Inflammatory macrophage (primary cell): ENCODE results near the gene INPPL1.
A peak's percentile ranks its signal among the peaks of the same experiment; 100 is the strongest.

Experiments
- DNase-seq, 2 donors: peaks; one replicate each; pipeline ENCODE4 v3.0.0-alpha.2; 2020 to 2022

The INPPL1 gene

DNA sequence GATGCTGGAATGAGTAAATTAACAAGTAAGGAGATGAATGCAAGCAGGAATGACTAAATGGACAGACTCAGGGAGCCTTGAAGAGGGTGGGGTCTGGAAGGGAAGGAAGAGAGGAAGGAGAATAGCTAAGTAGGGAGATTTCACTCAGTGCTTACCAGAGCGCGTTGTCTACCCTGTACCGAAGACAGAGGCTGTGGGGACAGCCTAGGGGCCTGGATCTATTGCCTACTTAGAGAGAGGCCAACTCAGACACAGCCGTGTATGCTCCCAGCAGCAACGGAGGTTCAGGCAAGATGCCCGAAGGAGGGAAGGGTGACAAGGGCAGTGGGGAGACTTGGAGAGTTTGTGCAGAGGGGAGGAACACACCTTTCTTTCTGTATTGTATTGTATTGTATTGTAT is 7.9 kb upstream of the INPPL1 start, which contains the start of gene FOLR2:
TSS of gene FOLR2 (plus strand) at position 157 of the 400 bp plus-strand sequence. CDS start 1,791 bp downstream, outside the sequence.
- DNase-seq: no peak

DNA sequence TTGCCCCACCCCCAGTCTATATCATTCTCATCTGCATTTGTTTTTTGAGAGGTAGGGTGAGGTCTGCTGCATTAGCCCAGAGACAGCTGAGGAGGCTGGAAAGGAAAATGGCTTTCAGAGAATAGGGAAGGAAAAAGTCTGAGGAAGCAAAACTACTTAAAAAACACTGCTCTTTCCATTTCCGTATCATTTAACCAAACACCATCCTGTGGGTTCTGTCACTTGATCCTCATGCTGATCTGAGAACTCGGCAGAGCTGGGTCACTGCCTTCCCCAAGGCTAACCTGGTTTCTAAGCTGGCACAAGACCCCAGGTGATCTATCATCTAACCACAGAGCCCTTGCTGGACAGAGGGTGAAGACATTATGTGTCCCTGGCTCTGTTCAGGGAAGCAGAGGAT is 6.7 kb upstream of the INPPL1 start:
- DNase-seq: peak; percentile 53 to 63

DNA sequence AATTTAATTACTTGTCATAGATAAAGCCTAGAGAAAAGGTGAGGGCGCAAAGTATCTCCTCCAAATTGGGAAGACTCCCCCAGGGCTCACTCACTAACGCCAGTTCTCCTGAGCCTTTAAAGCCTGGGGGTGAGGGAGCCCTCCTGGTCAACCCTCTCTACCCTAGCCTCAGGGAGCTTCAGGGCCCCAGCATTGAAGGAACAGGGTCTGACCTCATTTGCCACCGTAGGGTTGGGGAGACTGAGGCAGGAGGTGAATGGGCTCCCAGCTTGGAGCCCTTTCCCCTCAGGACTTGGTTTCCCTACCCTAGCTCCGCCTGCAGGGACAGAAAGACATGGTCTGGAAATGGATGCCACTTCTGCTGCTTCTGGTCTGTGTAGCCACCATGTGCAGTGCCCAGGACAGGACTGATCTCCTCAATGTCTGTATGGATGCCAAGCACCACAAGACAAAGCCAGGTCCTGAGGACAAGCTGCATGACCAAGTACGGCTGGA is 6.3 kb upstream of the INPPL1 start:
- no peak for DNase-seq

DNA sequence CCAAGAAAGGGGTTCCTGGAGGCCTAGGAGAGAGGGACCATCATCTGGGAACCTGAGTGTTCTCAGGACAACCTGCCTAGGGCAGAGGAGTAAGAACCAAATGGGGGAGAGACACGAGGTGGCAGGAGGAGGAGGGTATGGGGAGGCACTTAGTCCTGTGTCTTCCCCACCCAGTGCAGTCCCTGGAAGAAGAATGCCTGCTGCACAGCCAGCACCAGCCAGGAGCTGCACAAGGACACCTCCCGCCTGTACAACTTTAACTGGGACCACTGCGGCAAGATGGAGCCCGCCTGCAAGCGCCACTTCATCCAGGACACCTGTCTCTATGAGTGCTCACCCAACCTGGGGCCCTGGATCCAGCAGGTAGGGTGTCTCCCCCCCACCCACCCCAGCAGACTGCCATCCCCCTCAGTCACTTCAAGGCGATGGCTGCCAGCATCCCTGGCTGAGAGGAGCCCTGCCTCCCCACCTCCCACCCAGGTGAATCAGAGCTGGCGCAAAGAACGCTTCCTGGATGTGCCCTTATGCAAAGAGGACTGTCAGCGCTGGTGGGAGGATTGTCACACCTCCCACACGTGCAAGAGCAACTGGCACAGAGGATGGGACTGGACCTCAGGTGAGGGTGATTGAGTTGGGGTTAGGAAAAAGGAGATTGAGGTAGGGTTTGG is 3.7 kb upstream of the INPPL1 start:
- no peak for DNase-seq

DNA sequence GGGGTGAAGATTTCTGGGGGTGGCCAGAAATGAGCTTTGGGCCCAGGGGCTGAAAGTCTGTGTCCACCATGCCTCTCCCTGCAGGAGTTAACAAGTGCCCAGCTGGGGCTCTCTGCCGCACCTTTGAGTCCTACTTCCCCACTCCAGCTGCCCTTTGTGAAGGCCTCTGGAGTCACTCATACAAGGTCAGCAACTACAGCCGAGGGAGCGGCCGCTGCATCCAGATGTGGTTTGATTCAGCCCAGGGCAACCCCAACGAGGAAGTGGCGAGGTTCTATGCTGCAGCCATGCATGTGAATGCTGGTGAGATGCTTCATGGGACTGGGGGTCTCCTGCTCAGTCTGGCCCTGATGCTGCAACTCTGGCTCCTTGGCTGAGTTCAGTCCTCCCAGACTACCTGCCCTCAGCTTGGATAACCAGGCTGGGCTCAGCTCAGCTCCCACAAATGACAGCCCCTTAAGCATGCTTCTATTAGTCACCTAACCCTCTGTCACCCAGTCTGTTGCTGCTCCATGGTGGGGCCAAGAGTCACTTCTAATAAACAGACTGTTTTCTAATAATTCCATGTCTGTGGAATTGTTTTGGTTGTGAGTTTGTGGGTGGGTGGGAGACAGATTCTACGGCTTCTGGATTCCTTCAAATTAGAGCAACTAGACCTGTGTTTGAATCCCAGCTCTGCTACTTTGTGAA is 3.0 kb upstream of the INPPL1 start:
- peak; percentile 64 to 75 for DNase-seq

DNA sequence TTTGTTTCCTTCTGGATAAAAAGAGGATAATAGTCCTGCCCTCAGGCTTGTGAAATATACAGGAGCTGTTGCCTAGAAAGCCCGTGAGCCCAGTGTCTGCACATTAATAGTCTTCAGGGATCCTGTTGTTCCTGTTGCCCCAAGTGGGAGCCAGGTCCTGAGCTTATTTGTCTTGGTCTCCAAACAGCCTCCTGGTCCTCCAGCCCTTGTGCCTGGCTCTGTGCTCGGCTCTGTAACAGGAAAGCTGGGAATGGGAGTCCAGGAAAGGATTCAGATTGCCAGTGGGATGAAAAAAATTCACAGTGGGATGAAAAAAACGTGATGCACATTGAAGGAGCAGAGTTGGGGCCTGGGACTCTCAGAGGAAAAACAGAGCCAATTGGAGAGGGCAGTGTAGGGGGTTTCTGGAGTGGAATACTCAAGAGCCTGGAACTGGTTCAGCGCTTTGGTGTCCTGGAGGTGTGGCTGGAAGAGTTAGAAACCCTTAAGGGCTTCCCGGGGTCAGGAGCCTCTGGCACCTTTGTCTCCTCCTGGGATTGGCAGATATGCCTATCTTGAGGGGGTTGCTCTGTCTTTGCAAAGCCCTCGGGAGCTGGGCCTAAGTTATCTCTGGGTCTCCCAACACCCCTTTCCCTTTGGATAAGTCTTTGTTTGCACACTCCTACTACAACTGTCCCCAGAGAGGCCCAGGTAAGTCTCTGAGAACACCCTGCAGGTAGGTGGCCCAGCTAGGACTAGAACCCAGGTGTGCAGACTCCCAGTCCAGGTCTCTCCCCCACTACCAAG is 2.3 kb upstream of the INPPL1 start:
- no peak for DNase-seq

DNA sequence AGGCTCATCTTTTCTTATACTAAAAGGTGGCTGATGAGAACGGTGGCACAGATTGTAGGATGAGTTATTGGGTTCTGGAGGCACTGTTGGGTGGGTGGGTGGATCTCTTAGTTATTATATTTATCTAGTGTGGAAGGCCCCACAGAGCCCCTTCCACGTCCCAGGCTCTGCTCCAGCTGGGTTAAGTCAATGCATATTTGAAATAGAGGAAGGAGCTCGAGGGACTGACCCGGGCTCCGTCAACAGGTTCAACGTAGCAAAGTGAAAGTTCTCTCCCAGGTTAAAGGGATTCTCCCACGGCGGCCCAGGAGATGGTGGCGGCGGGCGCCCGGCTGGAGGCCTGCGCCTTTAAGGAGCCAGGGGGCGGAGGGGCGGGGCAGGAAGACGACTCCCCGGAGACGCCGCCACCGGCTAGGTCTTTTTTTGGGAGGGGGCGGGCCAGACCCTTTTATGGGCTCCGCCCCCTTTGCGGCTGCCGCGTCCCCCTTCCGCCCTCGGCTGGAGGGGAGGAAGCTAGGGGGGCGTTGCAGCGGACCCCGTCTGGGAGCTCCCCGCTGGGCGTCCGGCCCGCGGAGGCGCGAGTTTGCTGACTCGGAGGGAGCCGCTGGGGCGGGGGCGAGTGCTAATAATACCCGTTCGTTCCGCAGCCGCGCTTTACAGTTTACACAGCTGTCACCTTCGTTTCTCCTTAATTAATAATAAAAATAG is 1.5 kb upstream of the INPPL1 start:
- peak; percentile 93 to 96 for DNase-seq

DNA sequence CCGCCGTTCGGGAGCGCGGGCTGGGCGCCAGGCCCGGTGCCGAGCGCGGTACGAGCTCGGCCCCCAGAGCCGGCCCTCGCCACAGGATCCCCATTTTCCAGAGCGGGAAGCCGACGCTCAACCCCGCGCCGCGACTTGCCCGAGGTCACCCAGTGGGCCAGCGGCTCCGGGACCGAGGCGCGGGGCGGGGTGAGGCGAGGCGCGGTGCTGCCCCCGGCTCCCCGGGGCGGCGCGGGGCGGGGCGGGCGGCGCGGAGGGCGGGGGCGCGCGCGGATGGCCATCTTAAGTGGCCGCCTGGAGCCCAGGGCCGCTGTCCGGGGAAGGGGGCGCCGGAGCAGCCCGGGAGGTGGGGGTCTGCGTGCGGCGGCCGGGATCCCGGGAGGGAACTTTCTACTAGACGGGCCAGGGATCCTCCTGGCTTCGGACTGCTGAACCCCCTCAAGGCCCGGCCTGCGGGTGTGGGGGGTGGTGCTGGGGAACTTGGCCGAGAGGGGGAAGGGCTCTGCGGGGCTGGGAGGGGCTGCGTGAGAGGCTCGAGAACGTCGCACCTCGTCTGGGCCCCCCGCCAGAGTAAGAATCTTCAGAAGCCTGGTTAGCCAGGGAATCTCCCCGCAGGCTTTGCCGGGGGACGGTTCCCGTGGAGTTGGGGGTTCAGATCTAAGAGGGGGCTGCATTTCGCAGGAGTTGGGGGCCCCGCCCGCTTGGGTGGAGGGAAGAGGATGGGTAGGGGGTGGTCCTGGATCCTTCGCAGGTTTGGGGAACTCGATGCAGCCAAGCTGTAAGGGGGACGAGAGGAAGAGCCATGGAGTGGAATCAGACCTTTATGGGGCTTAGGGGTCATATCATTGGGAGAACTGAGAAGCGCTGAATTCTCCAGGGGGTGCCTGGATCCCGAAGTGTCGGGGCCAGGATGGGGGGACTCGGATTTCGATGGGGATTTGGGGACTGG is 678 bp upstream of the INPPL1 start:
- DNase-seq: peak in 1 of 2 donors; percentile 79

DNA sequence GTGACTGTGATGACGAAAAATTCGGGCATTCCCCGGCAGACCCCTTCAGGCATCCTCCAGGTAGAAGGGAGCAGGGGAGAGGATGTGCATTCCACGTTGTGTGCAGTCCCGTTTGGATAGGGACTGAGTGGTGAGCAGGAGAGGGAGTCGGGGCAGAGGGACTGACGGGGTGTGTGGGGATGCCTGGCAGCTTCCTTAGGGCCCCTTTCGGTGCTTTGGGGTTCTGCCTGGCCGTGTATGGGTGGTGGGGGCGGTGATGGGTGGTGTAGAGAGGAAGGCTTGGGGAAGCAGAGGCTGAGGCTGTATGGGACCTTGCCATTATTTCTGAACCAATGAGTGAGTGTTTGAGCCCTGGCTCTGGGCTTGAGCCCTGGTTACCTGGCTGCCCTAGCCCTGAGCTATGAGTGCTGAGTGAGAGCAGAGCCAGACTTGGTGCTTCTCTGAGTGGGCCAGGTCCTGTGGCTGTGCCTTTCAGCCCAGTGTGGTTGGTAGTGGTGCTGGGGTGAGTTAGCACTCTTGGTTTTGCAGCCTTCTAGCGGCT is 914 bp downstream of the INPPL1 start:
- DNase-seq: peak in 1 of 2 donors; percentile 37

DNA sequence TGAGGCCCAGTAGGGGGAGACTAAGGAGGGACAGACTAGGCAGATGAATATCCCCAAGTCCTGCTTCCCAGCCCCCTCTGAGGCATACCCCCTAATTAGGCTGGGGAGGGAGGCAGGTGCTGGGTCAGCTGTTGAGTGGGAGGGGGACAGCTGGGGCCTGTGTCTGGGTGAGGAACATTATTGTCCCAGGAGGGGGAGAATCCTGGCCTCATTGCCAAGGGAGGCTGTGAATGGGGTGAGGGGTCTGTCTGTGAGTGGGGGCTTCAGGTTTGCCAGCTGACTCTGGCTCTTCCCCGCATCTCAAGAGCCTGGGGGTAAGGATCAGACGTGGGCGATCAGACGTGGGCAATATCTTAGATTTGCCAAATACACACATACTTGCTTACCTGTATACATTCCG is 2.1 kb downstream of the INPPL1 start:
- DNase-seq: no peak

DNA sequence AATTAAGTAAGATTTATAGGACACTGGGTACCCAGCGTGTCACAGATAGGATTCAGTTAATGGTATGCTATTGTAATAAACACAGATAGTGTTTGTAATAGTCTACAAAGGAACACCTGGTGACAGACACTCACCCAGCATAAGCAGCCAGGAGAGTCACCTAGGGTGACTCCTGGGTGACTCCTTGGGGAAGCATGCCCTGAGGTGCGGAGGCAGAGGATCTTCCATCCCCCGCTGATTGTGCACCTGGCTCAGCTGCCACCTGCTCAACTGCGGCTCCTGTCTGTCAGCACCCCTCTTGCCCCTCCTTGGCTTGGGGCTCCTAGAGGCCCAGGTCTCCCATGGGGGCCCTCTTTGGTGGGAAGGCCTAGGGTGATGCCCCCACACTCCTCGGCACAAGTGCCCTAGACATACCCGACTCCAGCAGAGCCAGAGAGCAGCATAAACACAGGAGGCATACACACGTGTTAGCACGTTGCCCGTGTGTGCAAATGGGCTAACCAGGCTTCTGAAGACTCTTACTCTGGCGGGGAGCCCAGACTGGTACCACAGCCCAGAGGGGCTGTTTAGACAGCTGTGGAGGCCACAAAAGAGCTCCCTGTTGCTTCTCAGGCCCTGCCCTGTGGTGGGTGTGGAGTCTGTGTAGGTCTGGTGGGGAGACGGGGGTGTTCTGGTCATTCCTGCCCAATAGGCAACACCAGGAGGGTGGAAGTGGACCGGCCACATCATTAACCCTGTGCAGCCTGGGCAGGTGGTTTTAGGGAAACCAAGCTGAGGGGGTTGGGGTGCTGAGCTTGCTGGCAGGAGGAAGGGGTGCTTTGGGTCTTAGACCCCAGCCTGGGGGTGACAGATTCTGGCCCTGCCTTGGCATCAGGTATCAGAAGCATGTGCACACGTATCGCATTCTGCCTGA is 3.0 kb downstream of the INPPL1 start:
- no peak for DNase-seq

DNA sequence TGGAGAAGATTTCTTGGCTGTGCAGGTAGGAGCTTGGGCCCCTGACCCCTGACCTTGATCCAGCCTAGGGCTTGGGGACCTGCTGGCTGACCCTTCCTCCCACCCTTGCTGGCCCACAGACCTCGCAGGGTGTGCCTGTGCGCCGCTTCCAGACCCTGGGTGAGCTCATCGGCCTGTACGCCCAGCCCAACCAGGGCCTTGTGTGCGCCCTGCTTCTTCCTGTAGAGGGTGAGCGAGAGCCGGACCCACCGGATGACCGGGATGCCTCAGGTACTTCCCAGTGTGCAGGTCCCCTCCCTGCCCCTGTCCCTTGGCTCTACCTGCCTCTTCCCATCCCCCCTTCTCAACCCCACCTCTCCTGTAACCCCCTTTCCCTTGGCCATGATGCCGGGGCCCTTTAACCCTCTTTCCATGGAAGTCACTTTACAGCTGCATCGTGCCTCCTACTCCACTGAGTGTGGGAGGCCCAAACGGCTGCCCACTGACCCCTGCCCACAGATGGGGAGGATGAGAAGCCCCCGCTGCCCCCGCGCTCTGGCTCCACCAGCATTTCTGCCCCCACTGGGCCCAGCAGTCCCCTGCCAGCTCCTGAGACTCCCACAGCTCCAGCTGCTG is 3.8 kb downstream of the INPPL1 start:
- no peak for DNase-seq

DNA sequence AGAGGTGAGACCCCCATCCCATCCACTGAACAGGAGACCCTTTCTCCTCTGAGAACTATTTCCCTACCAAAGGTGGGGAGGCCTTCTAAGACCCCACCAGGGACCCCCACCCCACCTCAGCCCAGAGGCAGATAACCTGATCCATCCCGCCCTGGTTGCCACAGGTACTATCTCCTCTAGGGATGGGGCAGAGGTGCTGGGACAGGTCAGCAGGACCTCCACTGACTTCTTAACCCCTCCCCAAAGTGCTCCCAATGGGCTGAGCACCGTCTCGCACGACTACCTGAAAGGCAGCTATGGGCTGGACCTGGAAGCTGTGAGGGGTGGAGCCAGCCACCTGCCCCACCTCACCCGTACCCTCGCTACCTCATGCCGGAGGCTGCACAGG is 4.3 kb downstream of the INPPL1 start:
- DNase-seq: no peak

DNA sequence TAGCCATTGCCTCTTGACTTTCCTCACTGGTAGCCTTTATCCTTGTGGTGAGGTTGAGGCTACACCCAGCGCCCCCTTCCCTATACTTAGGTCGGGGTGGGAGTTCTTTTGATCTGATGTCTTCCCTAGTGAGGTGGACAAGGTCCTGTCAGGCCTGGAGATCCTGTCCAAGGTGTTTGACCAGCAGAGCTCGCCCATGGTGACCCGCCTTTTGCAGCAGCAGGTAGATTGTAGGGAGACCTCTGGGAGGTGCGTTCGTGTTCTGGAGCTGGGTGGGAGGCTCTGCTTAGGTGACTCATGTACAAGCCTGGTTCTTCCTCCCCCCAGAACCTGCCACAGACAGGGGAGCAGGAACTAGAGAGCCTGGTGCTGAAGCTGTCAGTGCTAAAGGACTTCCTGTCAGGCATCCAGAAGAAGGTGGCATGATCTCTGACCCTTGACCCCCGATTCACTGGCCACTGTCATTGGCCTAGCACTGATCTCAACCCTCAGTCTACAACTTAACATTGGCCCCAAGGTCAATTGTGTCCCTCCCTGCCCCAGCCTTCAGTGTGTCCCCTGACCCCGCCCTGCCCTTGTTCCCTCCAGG is 4.9 kb downstream of the INPPL1 start:
- no peak for DNase-seq

DNA sequence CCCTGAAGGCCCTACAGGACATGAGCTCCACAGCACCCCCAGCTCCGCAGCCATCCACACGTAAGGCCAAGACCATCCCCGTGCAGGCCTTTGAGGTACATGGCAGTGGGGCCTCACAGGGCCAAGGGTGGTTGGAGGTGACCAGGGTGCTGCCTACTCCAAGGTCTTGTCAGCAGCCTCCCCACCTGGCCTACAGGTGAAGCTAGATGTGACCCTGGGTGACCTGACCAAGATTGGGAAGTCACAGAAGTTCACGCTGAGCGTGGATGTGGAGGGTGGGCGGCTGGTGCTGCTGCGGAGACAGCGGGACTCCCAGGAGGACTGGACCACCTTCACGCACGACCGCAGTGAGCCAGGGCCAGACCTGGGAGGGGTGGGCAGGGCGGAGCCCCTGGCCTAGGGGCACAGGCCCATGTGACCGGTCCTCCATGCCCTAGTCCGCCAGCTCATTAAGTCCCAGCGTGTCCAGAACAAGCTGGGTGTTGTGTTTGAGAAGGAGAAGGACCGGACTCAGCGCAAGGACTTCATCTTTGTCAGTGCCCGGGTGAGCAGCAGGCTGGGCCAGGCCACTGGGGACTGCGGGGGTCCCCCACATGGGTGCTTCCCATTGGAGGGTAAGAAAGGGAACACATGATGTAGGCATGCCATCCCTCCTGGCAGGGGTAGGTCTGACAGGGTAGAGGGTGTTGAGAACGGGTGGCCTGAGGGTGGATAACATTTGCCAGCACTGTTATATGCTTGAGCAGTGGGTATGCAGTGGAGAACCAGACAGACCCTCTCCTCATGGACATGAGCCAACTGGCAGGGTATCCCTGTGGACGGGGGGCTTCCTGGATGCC is 5.6 kb downstream of the INPPL1 start:
- no peak for DNase-seq

DNA sequence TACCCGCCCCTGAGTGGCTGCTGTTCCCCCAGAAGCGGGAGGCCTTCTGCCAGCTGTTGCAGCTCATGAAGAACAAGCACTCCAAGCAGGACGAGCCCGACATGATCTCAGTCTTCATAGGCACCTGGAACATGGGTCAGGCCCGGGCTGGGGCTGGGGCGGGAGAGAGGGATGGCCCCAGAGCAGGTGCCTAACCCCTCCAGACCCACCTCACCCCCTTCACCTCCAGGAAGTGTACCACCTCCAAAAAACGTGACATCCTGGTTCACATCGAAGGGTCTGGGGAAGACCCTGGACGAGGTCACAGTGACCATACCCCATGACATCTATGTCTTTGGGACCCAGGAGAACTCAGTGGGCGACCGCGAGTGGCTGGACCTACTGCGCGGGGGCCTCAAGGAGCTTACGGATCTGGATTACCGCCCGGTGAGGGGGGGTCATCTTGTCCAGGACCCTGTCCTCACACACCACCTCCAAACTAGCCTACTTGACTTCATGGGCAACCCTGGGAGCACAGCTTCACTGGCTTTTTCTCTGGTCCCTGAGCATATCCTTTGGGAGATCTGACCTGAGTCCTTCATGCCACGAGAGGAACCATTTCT is 6.3 kb downstream of the INPPL1 start:
- no peak for DNase-seq

DNA sequence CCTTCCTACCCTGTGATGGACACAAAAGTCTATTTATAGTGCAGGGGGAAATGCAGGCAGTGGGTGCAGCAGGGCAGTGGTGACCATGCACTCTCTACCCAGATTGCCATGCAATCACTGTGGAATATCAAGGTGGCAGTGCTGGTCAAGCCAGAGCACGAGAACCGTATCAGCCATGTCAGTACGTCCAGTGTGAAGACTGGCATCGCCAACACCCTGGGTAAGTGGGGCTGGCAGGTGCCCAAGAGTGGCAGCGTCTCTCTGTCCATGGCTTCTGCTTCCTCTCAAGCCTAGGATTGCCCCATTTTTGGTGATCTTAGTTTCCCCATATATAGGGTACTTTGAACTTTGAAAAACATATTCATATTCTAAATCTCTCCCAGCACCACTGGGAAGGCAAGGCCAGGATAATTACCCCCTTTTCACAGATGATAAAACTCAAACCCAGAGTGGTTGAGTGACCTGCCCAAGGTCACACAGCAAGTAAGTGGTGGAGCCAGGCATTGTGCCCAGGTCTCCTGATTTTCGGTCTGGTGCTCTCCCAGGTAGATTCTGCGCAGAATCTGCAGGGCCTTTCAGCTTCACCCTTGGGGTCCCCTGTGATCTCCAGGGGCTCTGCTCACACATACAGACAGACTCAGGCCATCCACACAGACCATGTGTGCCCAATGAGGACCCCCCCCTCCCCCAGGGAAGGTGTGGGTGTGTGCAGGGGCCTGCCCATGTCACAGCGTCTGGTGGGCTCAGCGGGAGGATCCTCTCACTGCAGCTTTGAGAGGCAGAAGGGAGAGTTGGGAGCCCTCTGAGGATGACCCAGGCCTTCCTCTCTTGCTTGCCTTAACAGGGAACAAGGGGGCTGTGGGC is 7.1 kb downstream of the INPPL1 start:
- DNase-seq: no peak
